Keratinocyte (primary cell): ENCODE results near the gene SMYD2. TPM values are rescaled to one million over a fixed set of nuclear protein-coding genes. Genes with fewer than 3 reads are reported as not detected.

Experiments used
- DNase-seq: peaks from one replicate; pipeline ENCODE4 v3.0.0-alpha.2; 2011; ENCODE audit warnings: low read depth, missing footprints, low spot score
- FAIRE-seq: peaks from 2 replicates; lab custom pipeline; 2011; peaks lifted over from hg19 to GRCh38; lab: Jason Lieb, UNC
- H2AFZ ChIP-seq: 2 replicates; pipeline ENCODE4 v1.6.0; 2012; ENCODE audit warnings: low read length, control low read depth, inconsistent platforms; ENCODE audit not compliant: control insufficient read depth
- H3K27ac ChIP-seq: 2 replicates; pipeline ENCODE4 v1.5.1; 2011; ENCODE audit warnings: low read length; ENCODE audit not compliant: control insufficient read depth, insufficient read depth
- H3K27me3 ChIP-seq: 3 replicates; pipeline ENCODE4 v1.6.0; 2011; ENCODE audit warnings: low read length; ENCODE audit not compliant: control insufficient read depth, insufficient read depth; ENCODE audit errors: extremely low read depth
- H3K36me3 ChIP-seq, 2 experiments: 2 replicates in 1 of 2; 3 replicates in 1 of 2; pipeline ENCODE4 v1.5.1; 2011; ENCODE audit warnings: low read length in 2 of 2, mild to moderate bottlenecking in 1 of 2; ENCODE audit not compliant: control insufficient read depth in 2 of 2, insufficient read depth in 2 of 2; ENCODE audit errors: extremely low read depth in 1 of 2
- H3K4me1 ChIP-seq: 3 replicates; pipeline ENCODE4 v1.5.1; 2011; ENCODE audit warnings: low read length; ENCODE audit not compliant: control insufficient read depth, insufficient read depth; ENCODE audit errors: extremely low read depth
- H3K4me2 ChIP-seq: 3 replicates; pipeline ENCODE4 v1.6.0; 2011; ENCODE audit warnings: low read depth, low read length; ENCODE audit not compliant: control insufficient read depth, insufficient read depth; ENCODE audit errors: extremely low read depth
- H3K4me3 ChIP-seq, 3 experiments: fragments of 200-600 bp in 1 of 3; sonication (generic) in 1 of 3; 2 replicates in 2 of 3; 3 replicates in 1 of 3; pipeline ENCODE4 v1.5.1; 2011 to 2016; ENCODE audit warnings: low read length in 3 of 3, mild to moderate bottlenecking in 3 of 3, control low read depth in 2 of 3, inconsistent platforms in 1 of 3, low read depth in 1 of 3, mixed read lengths in 1 of 3, mixed run types in 1 of 3, moderate library complexity in 1 of 3; ENCODE audit not compliant: control insufficient read depth in 2 of 3, insufficient read depth in 2 of 3; ENCODE audit errors: extremely low read depth in 1 of 3
- H3K79me2 ChIP-seq: 2 replicates; pipeline ENCODE4 v1.6.0; 2012; ENCODE audit warnings: low read length; ENCODE audit not compliant: control insufficient read depth, insufficient read depth
- H3K9ac ChIP-seq: 3 replicates; pipeline ENCODE4 v1.6.0; 2011; ENCODE audit warnings: low read length; ENCODE audit not compliant: control insufficient read depth, insufficient read depth; ENCODE audit errors: extremely low read depth
- H3K9me1 ChIP-seq: 3 replicates; pipeline ENCODE4 v1.6.0; 2011; ENCODE audit warnings: low read length; ENCODE audit not compliant: control insufficient read depth, insufficient read depth; ENCODE audit errors: extremely low read depth
- H3K9me3 ChIP-seq: 2 replicates; pipeline ENCODE4 v1.5.1; 2012; ENCODE audit warnings: low read depth, low read length; ENCODE audit not compliant: control insufficient read depth
- H4K20me1 ChIP-seq: 3 replicates; pipeline ENCODE4 v1.6.0; 2011; ENCODE audit warnings: low read length; ENCODE audit not compliant: control insufficient read depth, insufficient read depth; ENCODE audit errors: extremely low read depth
- CTCF ChIP-seq, 3 experiments: IDR thresholded peaks in 1 of 3; conservative IDR thresholded peaks in 1 of 3; optimal IDR thresholded peaks in 1 of 3; 2 replicates in 2 of 3; 3 replicates in 1 of 3; pipeline versions ENCODE3 to v1.5.1; 2011; ENCODE audit warnings: low read length in 3 of 3, mild to moderate bottlenecking in 3 of 3, moderate library complexity in 2 of 3, control low read depth in 1 of 3, inconsistent platforms in 1 of 3; ENCODE audit not compliant: insufficient read depth in 2 of 3; ENCODE audit errors: extremely low read depth in 1 of 3
- EZH2 ChIP-seq: IDR thresholded peaks from one replicate; pipeline ENCODE4 v1.6.1; 2012; ENCODE audit warnings: inconsistent platforms, mild to moderate bottlenecking, low read length, moderate library complexity
- dilution Hi-C: fragments of 300-500 bp; cut with MboI; formaldehyde crosslinking; loops from one replicate; pipeline ENCODE4 v1.7.0; 2020; ENCODE audit warnings: low sequenced_read_pairs; ENCODE audit not compliant: extremely low pct_ligation_motif_present
- polyA plus RNA-seq, 5 experiments: library from polyadenylated mRNA; depleted of rRNA in 3 of 5; stranded (reverse) in 3 of 5; stranded (forward) in 1 of 5; unstranded in 1 of 5; fragments of >200 nt; gene quantifications; 1 replicate in 1 of 5; 2 replicates in 3 of 5; 3 replicates in 1 of 5; pipeline versions ENCODE4 v1.2.1 to v1.2.3, GENCODE V29; 2011 to 2012; ENCODE audit warnings: missing spikeins in 2 of 5, low read depth in 1 of 5, low replicate concordance in 1 of 5

Gene SMYD2
- polyA plus RNA-seq, 1 donor (not counting 4 experiments of a cell fraction or from before 2014, with no cell fraction given): 75.5 TPM

- Histone ChIP-seq H3K36me3 (peaks cover 34 to 53% of the 10 kb centered on the region in 2 experiments), H2AFZ (no peak overlapping the region), H3K4me2 (peak overlapping the region; percentile 25), H3K9me1 (no peaks in the 10 kb centered on the region), H3K4me3 (no peak overlapping the region), H3K27ac (peak overlapping the region; percentile 45), H3K9me3 (no peaks in the 10 kb centered on the region), H4K20me1 (no peaks in the 10 kb centered on the region), H3K79me2 (peaks cover 21% of the 10 kb centered on the region), H3K9ac (peak overlapping the region; percentile 28), H3K4me1 (peaks cover 15% of the 10 kb centered on the region), H3K27me3 (no peaks in the 10 kb centered on the region)
- FAIRE-seq: no peak
- dilution Hi-C loops: no loop called here
- TF ChIP-seq CTCF (optimal IDR thresholded peaks at IDR 0.05 in 1 of 3, IDR thresholded peaks at IDR 0.05 in 1 of 3, conservative IDR thresholded peaks at IDR 0.05 in 1 of 3; ENCODE audit: extremely low read depth in 1 of 3, insufficient read depth in 2 of 3, low read length in 3 of 3): no peak
- no peak for TF ChIP-seq EZH2
- no peak for DNase-seq
Measured at GRCh38 chr1:214386333-214386732, 105.4 kb downstream of the SMYD2 start.
